Measurements from ENCODE around the gene GULP1.

The GULP1 gene

GRCh38 chr2:188326669-188327301, 35.1 kb downstream of the GULP1 start:
- DNase-seq, result no peak

GRCh38 chr2:188327518-188328213, 36.0 kb downstream of the GULP1 start:
- no peak for DNase-seq

- DNase-seq, result no peak
Observed at GRCh38 chr2:188328419-188328818, 36.7 kb downstream of the GULP1 start.

- no peak for DNase-seq
Observed at GRCh38 chr2:188330316-188331053, 38.8 kb downstream of the GULP1 start.

- DNase-seq, result no peak
Observed at GRCh38 chr2:188332619-188333018, 40.9 kb downstream of the GULP1 start.

- no peak for DNase-seq
Observed at GRCh38 chr2:188333751-188334524, 42.3 kb downstream of the GULP1 start.

GRCh38 chr2:188338463-188338862, 46.8 kb downstream of the GULP1 start:
- DNase-seq, result no peak

GRCh38 chr2:188340257-188340656, 48.6 kb downstream of the GULP1 start:
- DNase-seq, result no peak

- no peak for DNase-seq
Observed at GRCh38 chr2:188345020-188345419, 53.3 kb downstream of the GULP1 start.

GRCh38 chr2:188345426-188345825, 53.8 kb downstream of the GULP1 start:
- no peak for DNase-seq

GRCh38 chr2:188345831-188346458, 54.3 kb downstream of the GULP1 start:
- DNase-seq, result no peak

- DNase-seq, result no peak
Observed at GRCh38 chr2:188349019-188349418, 57.3 kb downstream of the GULP1 start.

GRCh38 chr2:188353282-188353681, 61.6 kb downstream of the GULP1 start:
- DNase-seq, result no peak

- DNase-seq, result no peak
Observed at GRCh38 chr2:188360485-188361263, 69.0 kb downstream of the GULP1 start.

GRCh38 chr2:188364033-188364630, 72.5 kb downstream of the GULP1 start:
- no peak for DNase-seq

GRCh38 chr2:188365058-188365641, 73.5 kb downstream of the GULP1 start:
- no peak for DNase-seq

- DNase-seq, result no peak
Observed at GRCh38 chr2:188367164-188367563, 75.5 kb downstream of the GULP1 start.

GRCh38 chr2:188369365-188369764, 77.7 kb downstream of the GULP1 start:
- peak; percentile 14 for DNase-seq

- DNase-seq, result no peak
Observed at GRCh38 chr2:188378371-188378950, 86.8 kb downstream of the GULP1 start.

GRCh38 chr2:188379748-188380147, 88.1 kb downstream of the GULP1 start:
- DNase-seq, result no peak

- DNase-seq, result no peak
Observed at GRCh38 chr2:188380280-188380679, 88.6 kb downstream of the GULP1 start.
